CD4-positive, CD25-positive, alpha-beta regulatory T cell (primary cell): Measurements from ENCODE around the gene ERI2. TPM values are rescaled to one million over a fixed set of nuclear protein-coding genes. Genes with fewer than 3 reads are reported as not detected.
"Not testable (repeated sequence)": the region's sequence is repeated elsewhere in the genome, so short reads cannot be mapped to it uniquely, and the experiment has no call there.

ENCODE experiments used
- ATAC-seq, 2 donors: fragments of 150-1000 bp; cut with Tn5 transposase; one replicate each; pipeline ENCODE4 v1.10.0; 2021; ENCODE audit warnings: low read depth in 2 of 2, moderate number of reproducible peaks in 2 of 2, moderate library complexity in 1 of 2
- DNase-seq, 3 donors: peaks; one replicate each; pipeline versions ENCODE4 v3.0.0 to v3.0.0-alpha.2; 2012 to 2022; ENCODE audit warnings: mixed read lengths in 1 of 3
- H3K27ac ChIP-seq: one replicate; pipeline ENCODE4 v1.7.0; 2013; ENCODE audit warnings: mild to moderate bottlenecking, low read length; ENCODE audit not compliant: insufficient read depth, poor library complexity, severe bottlenecking
- H3K27me3 ChIP-seq: one replicate; pipeline ENCODE4 v1.7.0; 2013; ENCODE audit warnings: low read length; ENCODE audit not compliant: control insufficient read depth, insufficient read depth
- H3K36me3 ChIP-seq: one replicate; pipeline ENCODE4 v1.7.0; 2013; ENCODE audit warnings: mild to moderate bottlenecking, low read length, moderate library complexity; ENCODE audit not compliant: control insufficient read depth, insufficient read depth
- H3K4me1 ChIP-seq: 2 replicates; pipeline ENCODE4 v1.7.0; 2013; ENCODE audit warnings: mild to moderate bottlenecking, low read length; ENCODE audit not compliant: insufficient read depth, control insufficient read depth, poor library complexity, severe bottlenecking
- H3K4me3 ChIP-seq: one replicate; pipeline ENCODE4 v1.7.0; 2013; ENCODE audit warnings: low read depth, mild to moderate bottlenecking, low read length, moderate library complexity
- H3K9me3 ChIP-seq, 2 experiments: 1 replicate in 1 of 2; 2 replicates in 1 of 2; pipeline ENCODE4 v1.7.0; 2013; ENCODE audit warnings: low read length in 2 of 2, mild to moderate bottlenecking in 1 of 2, moderate library complexity in 1 of 2; ENCODE audit not compliant: control insufficient read depth in 2 of 2
- H3K27ac Mint-ChIP-seq, 3 donors: one replicate each; pipeline ENCODE4 v1.8.0; 2020 to 2022; ENCODE audit warnings: mild to moderate bottlenecking in 3 of 3, mixed read lengths in 3 of 3, moderate library complexity in 2 of 3
- H3K27me3 Mint-ChIP-seq: one replicate; pipeline ENCODE4 v1.8.0; 2022; ENCODE audit warnings: mild to moderate bottlenecking, mixed read lengths
- H3K36me3 Mint-ChIP-seq: one replicate; pipeline ENCODE4 v1.8.0; 2020; ENCODE audit warnings: mixed read lengths
- H3K4me1 Mint-ChIP-seq, 4 donors: one replicate each; pipeline ENCODE4 v1.8.0; 2020 to 2022; ENCODE audit warnings: mixed read lengths in 4 of 4, mild to moderate bottlenecking in 1 of 4
- H3K4me3 Mint-ChIP-seq, 4 donors: one replicate each; pipeline ENCODE4 v1.8.0; 2020 to 2022; ENCODE audit warnings: mild to moderate bottlenecking in 4 of 4, mixed read lengths in 4 of 4, moderate library complexity in 3 of 4
- H3K9me3 Mint-ChIP-seq, 7 donors: one replicate each; pipeline ENCODE4 v1.8.0; 2020 to 2022; ENCODE audit warnings: mixed read lengths in 7 of 7, mild to moderate bottlenecking in 3 of 7, moderate library complexity in 2 of 7
- polyA plus RNA-seq, 4 donors: library from polyadenylated mRNA; unstranded; fragments of 300-500 nt; fragmentation: Illumina TruSeq; gene quantifications; one replicate each; pipeline ENCODE4 v1.2.3, GENCODE V29; 2021
- total RNA-seq: library from RNA; stranded (reverse); gene quantifications from one replicate; pipeline ENCODE4 v1.2.3, GENCODE V29; 2022

The ERI2 gene
- total and polyA plus RNA-seq, 5 donors from 2014 or later, result 2.0 to 4.9 (median 2.9) TPM

- ATAC-seq (peak; percentile 45 to 68), DNase-seq (peak in 2 of 3 donors; percentile 24 to 77)
- Histone ChIP-seq H3K4me1 (no peaks in the 10 kb centered on the region), H3K4me3 (no peak overlapping the region), H3K36me3 (no peaks in the 10 kb centered on the region), H3K9me3 (no peaks in the 10 kb centered on the region), H3K27ac (no peak overlapping the region), H3K27me3 (no peaks in the 10 kb centered on the region)
- Mint-ChIP-seq H3K36me3 (peaks cover 11% of the 10 kb centered on the region), H3K9me3 (no peaks in the 10 kb centered on the region), H3K27me3 (no peaks in the 10 kb centered on the region), H3K27ac (no peak overlapping the region), H3K4me1 (peaks cover 0 to 1% (median 0%) of the 10 kb centered on the region in 4 donors), H3K4me3 (no peak overlapping the region)
Observed at GRCh38 chr16:20774703-20775362, 31.4 kb downstream of the ERI2 start.

DNA sequence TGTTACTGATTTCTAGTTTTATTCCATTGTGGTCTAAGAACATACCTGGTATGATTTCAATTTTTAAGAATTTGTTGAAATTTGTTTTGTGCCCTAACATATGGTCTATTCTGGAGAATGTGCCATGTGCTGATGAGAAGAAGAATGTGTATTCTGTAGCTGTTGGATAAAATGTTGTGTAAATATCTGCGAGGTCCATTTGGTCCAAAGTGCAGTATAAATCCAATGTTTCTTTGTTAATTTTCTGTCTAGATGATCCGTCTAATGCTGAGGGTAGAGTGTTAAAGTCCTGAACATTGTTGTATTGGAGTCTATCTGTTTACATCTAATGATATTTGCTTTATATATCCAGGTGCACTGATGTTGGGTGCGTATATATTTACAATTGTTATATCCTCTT lies 32.6 kb downstream of the ERI2 start:
- no peaks in the 10 kb centered on the region for H3K27me3 ChIP-seq
- peaks cover 11% of the 10 kb centered on the region for H3K36me3 Mint-ChIP-seq
- no peaks in the 10 kb centered on the region for H3K36me3 ChIP-seq
- H3K9me3 Mint-ChIP-seq, result no peaks in the 10 kb centered on the region
- H3K27me3 Mint-ChIP-seq, result no peaks in the 10 kb centered on the region
- H3K4me1 Mint-ChIP-seq, result peaks cover 0 to 1% (median 0%) of the 10 kb centered on the region in 4 donors
- H3K4me3 ChIP-seq, result no peak overlapping the region
- H3K9me3 ChIP-seq, result no peaks in the 10 kb centered on the region
- ATAC-seq, result no peak
- DNase-seq, result no peak
- H3K4me3 Mint-ChIP-seq, result no peak overlapping the region
- H3K27ac ChIP-seq, result no peak overlapping the region
- no peak overlapping the region for H3K27ac Mint-ChIP-seq
- H3K4me1 ChIP-seq, result no peaks in the 10 kb centered on the region

- Histone ChIP-seq H3K9me3 (no peaks in the 10 kb centered on the region), H3K4me1 (peaks cover 9% of the 10 kb centered on the region), H3K27me3 (no peaks in the 10 kb centered on the region), H3K36me3 (no peaks in the 10 kb centered on the region), H3K4me3 (no peak overlapping the region), H3K27ac (no peak overlapping the region)
- H3K27me3 Mint-ChIP-seq, result no peaks in the 10 kb centered on the region
- no peaks in the 10 kb centered on the region for H3K9me3 Mint-ChIP-seq
- no peak for DNase-seq
- no peak overlapping the region for H3K27ac Mint-ChIP-seq
- ATAC-seq, result no peak
- H3K4me1 Mint-ChIP-seq, result peaks cover 0 to 10% (median 6%) of the 10 kb centered on the region in 4 donors
- H3K36me3 Mint-ChIP-seq, result peaks cover 4% of the 10 kb centered on the region
- no peak overlapping the region for H3K4me3 Mint-ChIP-seq
Observed at GRCh38 chr16:20768818-20769217, 37.5 kb downstream of the ERI2 start.

GRCh38 chr16:20768121-20768520 lies 38.2 kb downstream of the ERI2 start:
- H3K9me3 Mint-ChIP-seq, result no peaks in the 10 kb centered on the region

GRCh38 chr16:20767577-20767976 lies 38.7 kb downstream of the ERI2 start:
- Mint-ChIP-seq H3K4me1 (peaks cover 0 to 23% (median 15%) of the 10 kb centered on the region in 4 donors), H3K27ac (no peak overlapping the region), H3K36me3 (peaks cover 4% of the 10 kb centered on the region), H3K27me3 (no peaks in the 10 kb centered on the region), H3K9me3 (peaks cover 0 to 2% (median 0%) of the 10 kb centered on the region in 7 donors), H3K4me3 (no peak overlapping the region)
- Histone ChIP-seq H3K9me3 (no peaks in the 10 kb centered on the region), H3K4me3 (no peak overlapping the region), H3K27ac (no peak overlapping the region), H3K36me3 (no peaks in the 10 kb centered on the region), H3K27me3 (no peaks in the 10 kb centered on the region), H3K4me1 (peaks cover 13% of the 10 kb centered on the region)
- ATAC-seq (no peak), DNase-seq (no peak)

More at GRCh38 chr16:20768121-20768520, 38.2 kb downstream of the ERI2 start:
- Histone ChIP-seq H3K4me1 (peaks cover 12% of the 10 kb centered on the region), H3K27me3 (no peaks in the 10 kb centered on the region), H3K9me3 (no peaks in the 10 kb centered on the region), H3K4me3 (no peak overlapping the region), H3K36me3 (no peaks in the 10 kb centered on the region), H3K27ac (no peak overlapping the region)
- Mint-ChIP-seq H3K4me1 (peaks cover 0 to 17% (median 11%) of the 10 kb centered on the region in 4 donors), H3K27me3 (no peaks in the 10 kb centered on the region), H3K4me3 (no peak overlapping the region), H3K27ac (no peak overlapping the region), H3K36me3 (peaks cover 4% of the 10 kb centered on the region)
- DNase-seq, result no peak
- ATAC-seq, result no peak

- DNase-seq (no peak), ATAC-seq (no peak)
- Histone ChIP-seq H3K9me3 (no peaks in the 10 kb centered on the region), H3K27me3 (no peaks in the 10 kb centered on the region), H3K36me3 (no peaks in the 10 kb centered on the region), H3K4me3 (no peak overlapping the region), H3K27ac (no peak overlapping the region), H3K4me1 (peaks cover 13% of the 10 kb centered on the region)
- Mint-ChIP-seq H3K27ac (no peak overlapping the region), H3K36me3 (peaks cover 6% of the 10 kb centered on the region), H3K4me1 (peaks cover 0 to 28% (median 19%) of the 10 kb centered on the region in 4 donors), H3K27me3 (no peaks in the 10 kb centered on the region), H3K9me3 (peaks cover 0 to 2% (median 0%) of the 10 kb centered on the region in 7 donors), H3K4me3 (no peak overlapping the region)
Observed at GRCh38 chr16:20766294-20766693, 40.0 kb downstream of the ERI2 start.

DNA sequence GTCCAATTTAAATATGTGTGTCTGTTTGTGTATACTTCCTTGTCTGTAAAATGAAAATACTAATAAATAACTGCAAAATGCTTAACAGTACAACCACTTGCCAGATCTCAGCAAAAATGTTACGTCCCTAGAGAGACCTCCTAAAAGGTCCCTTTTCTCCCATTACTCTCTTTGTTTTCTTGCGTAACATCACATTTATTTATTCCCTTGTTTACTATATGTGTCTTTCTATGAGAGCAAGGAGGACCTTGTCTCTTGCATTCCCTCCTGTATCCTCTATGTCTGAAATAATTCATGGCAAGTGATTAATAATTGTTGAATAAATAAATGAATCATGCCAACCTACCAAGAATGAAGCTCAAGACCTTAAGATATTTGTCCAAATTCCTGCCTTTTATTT lies 40.5 kb downstream of the ERI2 start:
- Mint-ChIP-seq H3K27me3 (no peaks in the 10 kb centered on the region), H3K36me3 (peaks cover 11% of the 10 kb centered on the region), H3K27ac (no peak overlapping the region), H3K4me1 (peaks cover 0 to 28% (median 19%) of the 10 kb centered on the region in 4 donors), H3K9me3 (peaks cover 0 to 2% (median 0%) of the 10 kb centered on the region in 7 donors), H3K4me3 (peak overlapping the region in 1 of 4 donors; percentile 47)
- Histone ChIP-seq H3K36me3 (no peaks in the 10 kb centered on the region), H3K4me3 (no peak overlapping the region), H3K4me1 (peaks cover 13% of the 10 kb centered on the region), H3K27ac (no peak overlapping the region), H3K9me3 (no peaks in the 10 kb centered on the region), H3K27me3 (no peaks in the 10 kb centered on the region)
- DNase-seq (no peak), ATAC-seq (no peak)

- not testable (repeated sequence) for DNase-seq, H3K9me3 ChIP-seq, H3K36me3 ChIP-seq, H3K4me3 Mint-ChIP-seq, ATAC-seq, H3K4me3 ChIP-seq, H3K27me3 ChIP-seq, H3K27me3 Mint-ChIP-seq, H3K9me3 Mint-ChIP-seq
- H3K36me3 Mint-ChIP-seq, result peaks cover 17% of the 10 kb centered on the region
- Histone ChIP-seq H3K4me1 (peaks cover 13% of the 10 kb centered on the region), H3K27ac (peak overlapping the region; percentile 73)
- peak overlapping the region in 1 of 3 donors; percentile 87 for H3K27ac Mint-ChIP-seq
- peaks cover 0 to 28% (median 19%) of the 10 kb centered on the region in 4 donors for H3K4me1 Mint-ChIP-seq
Observed at GRCh38 chr16:20764448-20764847, 41.8 kb downstream of the ERI2 start.
